ENCODE measurements around the gene ANO1. TPM values are rescaled to one million over a fixed set of nuclear protein-coding genes. Genes with fewer than 3 reads are reported as not detected.
A peak's percentile ranks its signal among the peaks of the same experiment; 100 is the strongest.

Gene ANO1
- polyA plus RNA-seq, 1 donor (not counting 4 experiments of a cell fraction or from before 2014, with no cell fraction given) = 45.2 TPM

DNA sequence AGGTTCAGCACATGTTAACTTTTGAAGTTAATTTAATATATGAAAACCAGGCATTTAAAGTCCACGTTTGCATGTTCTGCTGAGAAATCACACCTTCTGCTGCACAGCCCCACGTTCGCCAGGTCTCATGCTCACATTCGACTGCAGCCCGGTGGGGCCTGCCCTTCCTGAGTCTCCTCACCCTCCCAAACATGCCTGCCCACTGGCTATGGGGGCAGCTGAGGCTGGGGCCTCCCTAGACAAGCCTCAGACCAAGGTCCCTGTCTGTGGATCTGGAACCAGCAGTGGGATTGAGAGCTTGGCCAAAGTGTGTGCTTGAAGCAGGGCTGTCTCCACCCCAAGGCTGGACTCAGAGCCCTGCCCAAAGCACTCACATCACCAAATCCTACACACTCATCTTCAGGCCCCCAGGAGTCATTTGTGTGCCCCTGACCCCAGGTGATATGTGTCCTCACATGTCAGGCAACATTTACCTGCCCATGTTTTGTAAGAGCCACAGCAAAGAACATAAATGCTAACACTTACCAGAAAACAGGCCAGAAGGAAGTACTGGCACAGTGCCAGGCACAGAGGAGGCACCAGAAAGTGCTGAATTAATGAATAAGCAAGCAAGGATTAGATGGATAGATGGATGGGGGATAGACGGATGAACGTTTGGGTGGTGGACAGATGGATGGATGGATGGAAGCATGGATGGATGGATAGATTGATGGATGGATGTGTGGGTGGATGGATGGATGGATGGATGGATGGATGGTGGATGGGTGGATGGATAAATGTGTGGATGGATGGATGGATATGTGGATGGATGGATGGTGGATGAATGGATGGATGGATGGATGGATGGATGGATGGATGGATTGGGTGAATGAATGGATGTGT is 115.5 kb downstream of the ANO1 start:
- no peak overlapping the region for H3K4me2 ChIP-seq (ENCODE audit: control insufficient read depth, extremely low read depth, insufficient read depth, low read depth, low read length)
- no peak overlapping the region for H3K9ac ChIP-seq (ENCODE audit: control insufficient read depth, extremely low read depth, insufficient read depth, low read length)
- no peak for TF ChIP-seq EZH2 (IDR thresholded peaks at IDR 0.05; ENCODE audit: low read length)
- TF ChIP-seq, protein P1, sequence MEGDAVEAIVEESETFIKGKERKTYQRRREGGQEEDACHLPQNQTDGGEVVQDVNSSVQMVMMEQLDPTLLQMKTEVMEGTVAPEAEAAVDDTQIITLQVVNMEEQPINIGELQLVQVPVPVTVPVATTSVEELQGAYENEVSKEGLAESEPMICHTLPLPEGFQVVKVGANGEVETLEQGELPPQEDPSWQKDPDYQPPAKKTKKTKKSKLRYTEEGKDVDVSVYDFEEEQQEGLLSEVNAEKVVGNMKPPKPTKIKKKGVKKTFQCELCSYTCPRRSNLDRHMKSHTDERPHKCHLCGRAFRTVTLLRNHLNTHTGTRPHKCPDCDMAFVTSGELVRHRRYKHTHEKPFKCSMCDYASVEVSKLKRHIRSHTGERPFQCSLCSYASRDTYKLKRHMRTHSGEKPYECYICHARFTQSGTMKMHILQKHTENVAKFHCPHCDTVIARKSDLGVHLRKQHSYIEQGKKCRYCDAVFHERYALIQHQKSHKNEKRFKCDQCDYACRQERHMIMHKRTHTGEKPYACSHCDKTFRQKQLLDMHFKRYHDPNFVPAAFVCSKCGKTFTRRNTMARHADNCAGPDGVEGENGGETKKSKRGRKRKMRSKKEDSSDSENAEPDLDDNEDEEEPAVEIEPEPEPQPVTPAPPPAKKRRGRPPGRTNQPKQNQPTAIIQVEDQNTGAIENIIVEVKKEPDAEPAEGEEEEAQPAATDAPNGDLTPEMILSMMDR (optimal IDR thresholded peaks at IDR 0.05 in 1 of 3, IDR thresholded peaks at IDR 0.05 in 1 of 3, conservative IDR thresholded peaks at IDR 0.05 in 1 of 3; ENCODE audit: extremely low read depth in 1 of 3, insufficient read depth in 2 of 3, low read length in 3 of 3) = no peak
- no peak overlapping the region for H3K4me3 ChIP-seq (ENCODE audit: control insufficient read depth in 2 of 3, extremely low read depth in 1 of 3, insufficient read depth in 2 of 3, low read depth in 1 of 3, low read length in 3 of 3)
- no peaks in the 10 kb centered on the region for H4K20me1 ChIP-seq (ENCODE audit: control insufficient read depth, extremely low read depth, insufficient read depth, low read length)
- H3K79me2 ChIP-seq (ENCODE audit: control insufficient read depth, insufficient read depth, low read length) = no peaks in the 10 kb centered on the region
- FAIRE-seq = no peak
- H3K9me1 ChIP-seq (ENCODE audit: control insufficient read depth, extremely low read depth, insufficient read depth, low read length) = no peaks in the 10 kb centered on the region
- no peak for DNase-seq (ENCODE audit: low read depth, low spot score)
- H2AFZ ChIP-seq (ENCODE audit: control insufficient read depth, low read length) = no peak overlapping the region
- dilution Hi-C loops (cut with MboI; ENCODE audit: extremely low pct_ligation_motif_present, low sequenced_read_pairs) = no loop called here
- peaks cover 9% of the 10 kb centered on the region for H3K4me1 ChIP-seq (ENCODE audit: control insufficient read depth, extremely low read depth, insufficient read depth, low read length)
- H3K36me3 ChIP-seq (ENCODE audit: control insufficient read depth in 2 of 2, extremely low read depth in 1 of 2, insufficient read depth in 2 of 2, low read length in 2 of 2) = no peaks in the 10 kb centered on the region
- no peak overlapping the region for H3K27ac ChIP-seq (ENCODE audit: control insufficient read depth, insufficient read depth, low read length)
- no peaks in the 10 kb centered on the region for H3K27me3 ChIP-seq (ENCODE audit: control insufficient read depth, extremely low read depth, insufficient read depth, low read length)
- H3K9me3 ChIP-seq (ENCODE audit: control insufficient read depth, low read depth, low read length) = no peaks in the 10 kb centered on the region

DNA sequence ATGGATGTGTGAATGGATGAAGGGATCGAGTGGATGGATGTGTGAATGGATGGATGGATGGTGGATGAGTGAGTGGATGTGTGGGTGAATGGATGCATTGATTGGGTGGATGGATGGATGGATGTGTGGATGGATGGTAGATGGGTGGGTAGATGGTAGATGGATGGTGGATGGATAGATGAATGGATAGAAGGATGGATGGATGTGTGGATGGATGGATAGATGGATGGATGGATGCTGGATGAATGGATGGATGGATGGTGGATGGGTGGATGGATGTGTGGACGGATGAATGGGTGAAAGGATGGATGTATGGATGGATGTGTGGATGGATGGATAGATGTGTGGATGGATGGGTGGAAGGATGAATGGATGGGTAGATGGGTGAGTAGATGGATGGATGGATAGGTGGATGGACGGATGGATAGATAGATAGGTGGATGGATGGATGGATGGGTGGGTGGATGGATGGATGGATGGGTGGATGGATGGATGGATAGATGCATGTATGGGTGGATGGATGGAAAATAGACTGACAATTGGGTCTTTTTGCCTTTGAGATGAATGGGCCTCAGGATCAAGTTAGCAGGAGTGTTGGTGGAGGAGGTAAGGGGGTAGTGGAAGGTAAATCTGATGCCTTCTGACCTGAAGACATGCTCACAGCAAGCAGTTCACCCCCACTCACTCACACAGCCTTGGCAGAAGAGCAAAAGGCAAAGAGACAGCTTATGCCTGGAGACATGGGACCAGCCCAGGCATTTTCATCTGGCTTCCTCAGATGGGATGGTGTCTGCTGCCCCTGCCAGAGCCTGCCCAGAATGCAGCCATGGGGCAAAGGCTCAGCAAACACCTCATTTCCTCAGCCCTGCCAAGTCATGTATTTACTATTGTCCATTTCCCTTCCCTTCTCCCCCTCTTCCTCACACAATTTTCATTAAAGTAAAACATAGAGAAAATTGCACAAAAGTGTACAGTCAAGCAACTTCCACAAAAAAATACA is 117.0 kb downstream of the ANO1 start:
- H3K9ac ChIP-seq (ENCODE audit: control insufficient read depth, extremely low read depth, insufficient read depth, low read length) = no peak overlapping the region
- no peaks in the 10 kb centered on the region for H3K36me3 ChIP-seq (ENCODE audit: control insufficient read depth in 2 of 2, extremely low read depth in 1 of 2, insufficient read depth in 2 of 2, low read length in 2 of 2)
- dilution Hi-C loops (cut with MboI; ENCODE audit: extremely low pct_ligation_motif_present, low sequenced_read_pairs) = no loop called here
- H4K20me1 ChIP-seq (ENCODE audit: control insufficient read depth, extremely low read depth, insufficient read depth, low read length) = no peaks in the 10 kb centered on the region
- TF ChIP-seq, protein P1 (optimal IDR thresholded peaks at IDR 0.05 in 1 of 3, IDR thresholded peaks at IDR 0.05 in 1 of 3, conservative IDR thresholded peaks at IDR 0.05 in 1 of 3; ENCODE audit: extremely low read depth in 1 of 3, insufficient read depth in 2 of 3, low read length in 3 of 3) = peak; percentile 13 to 58 (median 26)
- TF ChIP-seq EZH2 (IDR thresholded peaks at IDR 0.05; ENCODE audit: low read length) = no peak
- DNase-seq (ENCODE audit: low read depth, low spot score) (no peak), FAIRE-seq (peak; percentile 36)
- no peaks in the 10 kb centered on the region for H3K27me3 ChIP-seq (ENCODE audit: control insufficient read depth, extremely low read depth, insufficient read depth, low read length)
- H3K4me1 ChIP-seq (ENCODE audit: control insufficient read depth, extremely low read depth, insufficient read depth, low read length) = peaks cover 10% of the 10 kb centered on the region
- H3K9me3 ChIP-seq (ENCODE audit: control insufficient read depth, low read depth, low read length) = no peaks in the 10 kb centered on the region
- H3K4me3 ChIP-seq (ENCODE audit: control insufficient read depth in 2 of 3, extremely low read depth in 1 of 3, insufficient read depth in 2 of 3, low read depth in 1 of 3, low read length in 3 of 3) = no peak overlapping the region
- peak overlapping the region; percentile 45 for H3K4me2 ChIP-seq (ENCODE audit: control insufficient read depth, extremely low read depth, insufficient read depth, low read depth, low read length)
- no peak overlapping the region for H3K27ac ChIP-seq (ENCODE audit: control insufficient read depth, insufficient read depth, low read length)
- H3K9me1 ChIP-seq (ENCODE audit: control insufficient read depth, extremely low read depth, insufficient read depth, low read length) = no peaks in the 10 kb centered on the region
- H2AFZ ChIP-seq (ENCODE audit: control insufficient read depth, low read length) = no peak overlapping the region
- no peaks in the 10 kb centered on the region for H3K79me2 ChIP-seq (ENCODE audit: control insufficient read depth, insufficient read depth, low read length)

Measured in keratinocyte (primary cell).